Gastroesophageal sphincter (tissue), 4 donors: ENCODE data around the gene CDH22. TPM values are rescaled to one million over a fixed set of nuclear protein-coding genes. Genes with fewer than 3 reads are reported as not detected.

Experiments
- ATAC-seq: fragments of 150-250 bp; one replicate; pipeline ENCODE4 v1.9.1; 2016; ENCODE audit warnings: mild to moderate bottlenecking, moderate library complexity
- H3K27ac ChIP-seq, 4 donors: fragments of 200-600 bp; sonication (generic) in 3 of 4; 1 replicate in 3 of 4; 2 replicates in 1 of 4; pipeline ENCODE4 v1.5.1; 2016 to 2019
- H3K27me3 ChIP-seq: fragments of 200-600 bp; sonication (generic); one replicate; pipeline ENCODE4 v1.5.1; 2019
- H3K36me3 ChIP-seq, 2 donors: fragments of 200-600 bp; sonication (generic); one replicate each; pipeline ENCODE4 v1.5.1; 2019; ENCODE audit warnings: control low read depth in 1 of 2
- H3K4me1 ChIP-seq, 3 donors: fragments of 200-600 bp; sonication (generic); 1 replicate in 2 of 3; 2 replicates in 1 of 3; pipeline ENCODE4 v1.5.1; 2016 to 2019; ENCODE audit warnings: control low read depth in 2 of 3
- H3K4me3 ChIP-seq, 2 donors: fragments of 200-600 bp; sonication (generic); one replicate each; pipeline ENCODE4 v1.5.1; 2019; ENCODE audit warnings: mild to moderate bottlenecking in 1 of 2, moderate library complexity in 1 of 2
- H3K9me3 ChIP-seq, 3 donors: fragments of 200-600 bp; sonication (generic); one replicate each; pipeline ENCODE4 v1.5.1; 2017 to 2019; ENCODE audit warnings: control low read depth in 2 of 3
- CTCF ChIP-seq, 4 experiments: fragments of 200-600 bp in 2 of 4; fragments of 450-650 bp in 2 of 4; sonication (generic) in 1 of 4; IDR thresholded peaks; one replicate each; pipeline ENCODE4 v1.5.1; 2017 to 2019; ENCODE audit warnings: antibody characterized with exemption in 4 of 4, mild to moderate bottlenecking in 2 of 4, moderate library complexity in 2 of 4
- EP300 ChIP-seq: sonication (generic); formaldehyde crosslinking; IDR thresholded peaks from one replicate; pipeline ENCODE4 v1.6.1; 2017; ENCODE audit warnings: antibody characterized with exemption, mild to moderate bottlenecking
- POLR2A ChIP-seq, 2 donors: fragments of 450-650 bp; IDR thresholded peaks; one replicate each; pipeline ENCODE4 v1.6.1; 2017; ENCODE audit warnings: antibody characterized with exemption in 2 of 2, mild to moderate bottlenecking in 2 of 2, moderate library complexity in 1 of 2
- POLR2AphosphoS5 ChIP-seq: sonication (generic); formaldehyde crosslinking; IDR thresholded peaks from one replicate; pipeline ENCODE4 v1.6.1; 2017; ENCODE audit warnings: antibody characterized with exemption
- WGBS, 2 donors: methylation state at CpG; one replicate each; pipeline ENCODE4 v1.1.5; 2018; ENCODE audit warnings: low coverage in 1 of 2; 5-methylcytosine and 5-hydroxymethylcytosine counted together
- total RNA-seq, 4 donors: library from RNA; depleted of rRNA; stranded (reverse); fragments of >200 nt; gene quantifications; one replicate each; pipeline ENCODE4 v1.1.0, GENCODE V29; 2016

Gene CDH22
- total RNA-seq, 4 donors from 2014 or later: 0.15 TPM; not detected in 3

- Histone ChIP-seq H3K36me3 (peaks cover 0 to 6% of the 10 kb centered on the region in 2 donors), H3K9me3 (no peaks in the 10 kb centered on the region), H3K4me3 (no peak overlapping the region), H3K27me3 (peaks cover 70% of the 10 kb centered on the region), H3K27ac (no peak overlapping the region), H3K4me1 (peaks cover 0 to 29% (median 0%) of the 10 kb centered on the region in 3 donors)
- TF ChIP-seq EP300 (no peak), POLR2AphosphoS5 (no peak), CTCF (IDR thresholded peaks at IDR 0.05) (no peak), POLR2A (IDR thresholded peaks at IDR 0.05) (no peak)
- ATAC-seq: no peak
- 0 to 35% methylated on average over 3 to 8 of the region's 24 CpGs for WGBS, 2 donors
Observed at GRCh38 chr20:46341074-46342009, 33.0 kb upstream of the CDH22 start.

- Histone ChIP-seq H3K36me3 (no peaks in the 10 kb centered on the region), H3K27ac (no peak overlapping the region), H3K4me1 (peaks cover 0 to 29% (median 0%) of the 10 kb centered on the region in 3 donors), H3K4me3 (no peak overlapping the region), H3K27me3 (peaks cover 93% of the 10 kb centered on the region), H3K9me3 (no peaks in the 10 kb centered on the region)
- WGBS, 2 donors: 64 to 71% methylated on average over 4 to 7 of the region's 7 CpGs
- no peak for ATAC-seq
- no peak for TF ChIP-seq CTCF (IDR thresholded peaks at IDR 0.05)
- no peak for TF ChIP-seq EP300
- no peak for TF ChIP-seq POLR2AphosphoS5
- no peak for TF ChIP-seq POLR2A (IDR thresholded peaks at IDR 0.05)
Observed at GRCh38 chr20:46339037-46339436, 30.7 kb upstream of the CDH22 start.

GRCh38 chr20:46336735-46337134, 28.4 kb upstream of the CDH22 start:
- no peak for TF ChIP-seq POLR2A (IDR thresholded peaks at IDR 0.05)
- no peak for TF ChIP-seq EP300
- no peak for TF ChIP-seq POLR2AphosphoS5
- no peak for TF ChIP-seq CTCF (IDR thresholded peaks at IDR 0.05)
- no peak overlapping the region for H3K4me3 ChIP-seq
- H3K27me3 ChIP-seq: peaks cover 100% of the 10 kb centered on the region
- WGBS, 2 donors: 11 to 53% methylated on average over 1 to 3 of the region's 3 CpGs
- H3K27ac ChIP-seq: no peak overlapping the region
- no peaks in the 10 kb centered on the region for H3K9me3 ChIP-seq
- ATAC-seq: no peak
- peaks cover 0 to 9% (median 0%) of the 10 kb centered on the region in 3 donors for H3K4me1 ChIP-seq
- H3K36me3 ChIP-seq: no peaks in the 10 kb centered on the region

- ATAC-seq: no peak
- no peak overlapping the region for H3K4me3 ChIP-seq
- no peaks in the 10 kb centered on the region for H3K36me3 ChIP-seq
- no peaks in the 10 kb centered on the region for H3K9me3 ChIP-seq
- 17 to 46% methylated on average over 1 to 3 of the region's 9 CpGs for WGBS, 2 donors
- no peak overlapping the region for H3K27ac ChIP-seq
- TF ChIP-seq CTCF (IDR thresholded peaks at IDR 0.05): no peak
- TF ChIP-seq POLR2AphosphoS5: no peak
- TF ChIP-seq POLR2A (IDR thresholded peaks at IDR 0.05): no peak
- no peak for TF ChIP-seq EP300
- H3K27me3 ChIP-seq: peaks cover 100% of the 10 kb centered on the region
- H3K4me1 ChIP-seq: no peaks in the 10 kb centered on the region
Observed at GRCh38 chr20:46334303-46334904, 26.1 kb upstream of the CDH22 start.
